Stimulated activated CD4-positive, alpha-beta T cell treated with anti-CD3 and anti-CD28 coated beads, Interleukin-2, amount 100 ng/mL, for 24 hours (primary cell): Measurements from ENCODE around the gene NOXO1.

Experiments used
- DNase-seq, 2 donors: peaks; one replicate each; pipeline ENCODE4 v3.0.0-alpha.2; 2020

The NOXO1 gene

GRCh38 chr16:1977875-1978268 lies 3.4 kb downstream of the NOXO1 start:
- DNase-seq = no peak

DNA sequence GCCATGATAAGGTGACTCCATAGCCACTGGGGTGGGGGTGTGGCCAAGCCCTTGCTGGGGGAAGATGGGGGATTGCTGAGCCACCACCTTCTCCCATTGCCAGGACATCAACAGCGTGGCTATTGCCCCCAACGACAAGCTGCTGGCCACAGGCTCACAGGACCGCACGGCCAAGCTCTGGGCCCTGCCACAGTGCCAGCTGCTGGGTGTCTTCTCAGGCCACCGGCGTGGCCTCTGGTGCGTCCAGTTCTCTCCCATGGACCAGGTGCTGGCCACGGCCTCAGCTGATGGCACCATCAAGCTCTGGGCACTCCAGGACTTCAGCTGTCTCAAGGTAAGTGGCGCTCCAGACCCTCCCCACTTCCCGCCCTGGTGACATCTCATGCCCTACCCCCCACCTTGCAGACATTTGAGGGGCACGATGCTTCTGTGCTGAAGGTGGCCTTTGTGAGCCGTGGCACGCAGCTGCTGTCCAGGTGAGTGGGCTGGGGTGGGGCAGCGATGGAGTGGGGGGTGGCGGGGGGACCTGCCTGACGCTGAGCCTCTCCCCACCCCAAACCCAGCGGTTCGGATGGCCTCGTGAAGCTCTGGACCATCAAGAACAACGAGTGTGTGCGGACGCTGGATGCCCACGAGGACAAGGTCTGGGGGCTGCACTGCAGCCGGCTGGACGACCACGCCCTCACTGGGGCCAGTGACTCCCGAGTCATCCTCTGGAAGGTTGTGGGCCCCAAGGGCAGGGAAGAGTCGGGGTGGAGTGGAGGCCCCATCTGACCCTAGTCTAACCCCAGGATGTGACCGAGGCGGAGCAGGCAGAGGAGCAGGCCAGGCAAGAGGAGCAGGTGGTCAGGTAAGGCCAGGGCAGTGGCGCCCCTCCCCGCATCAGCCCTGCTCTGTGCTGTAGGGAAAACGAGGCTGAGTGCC lies 4.1 kb downstream of the NOXO1 start:
- DNase-seq = no peak

DNA sequence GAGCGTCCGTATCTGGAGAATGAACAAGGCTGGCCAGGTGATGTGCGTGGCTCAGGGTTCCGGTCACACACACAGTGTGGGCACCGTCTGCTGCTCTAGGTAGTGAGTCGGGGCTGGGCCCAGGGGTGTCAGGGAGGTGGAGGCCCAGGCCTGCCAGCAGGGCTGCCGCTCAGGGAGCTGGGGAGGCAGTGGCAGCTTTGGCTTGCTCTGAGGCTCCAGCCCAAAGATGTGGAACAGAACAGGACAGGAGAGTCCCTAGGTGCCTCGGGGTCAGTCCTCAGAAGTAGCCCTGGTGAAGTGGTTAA lies 5.1 kb downstream of the NOXO1 start:
- DNase-seq = no peak

DNA sequence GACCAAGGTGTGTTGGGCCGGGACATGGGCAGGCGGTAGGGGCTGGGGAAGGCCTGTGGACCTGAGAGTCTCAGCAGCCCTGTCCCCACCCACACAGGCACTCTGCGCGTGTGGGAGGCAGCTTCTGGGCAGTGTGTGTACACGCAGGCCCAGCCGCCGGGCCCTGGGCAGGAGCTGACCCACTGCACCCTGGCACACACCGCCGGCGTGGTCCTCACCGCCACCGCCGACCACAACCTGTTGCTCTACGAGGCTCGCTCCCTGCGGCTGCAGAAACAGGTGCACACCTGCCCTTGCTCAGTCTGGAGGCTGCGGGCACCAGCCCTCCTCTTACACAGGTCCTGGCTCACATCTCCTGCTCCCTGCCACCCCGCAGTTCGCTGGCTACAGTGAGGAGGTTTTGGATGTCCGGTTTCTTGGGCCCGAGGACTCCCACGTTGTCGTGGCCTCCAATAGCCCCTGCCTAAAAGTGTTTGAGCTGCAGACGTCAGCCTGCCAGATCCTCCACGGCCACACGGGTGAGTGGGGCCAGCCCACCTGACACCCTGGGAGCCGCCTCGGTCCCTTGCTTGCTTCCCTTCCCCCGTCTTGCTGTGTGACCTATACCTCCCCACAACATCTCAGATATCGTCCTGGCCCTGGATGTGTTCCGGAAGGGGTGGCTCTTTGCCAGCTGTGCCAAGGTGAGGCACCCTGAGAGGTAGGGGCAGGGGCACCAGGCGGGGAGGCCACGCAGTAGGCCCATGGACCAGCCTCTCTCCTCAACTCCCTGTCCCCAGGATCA lies 5.6 kb downstream of the NOXO1 start:
- DNase-seq = no peak

GRCh38 chr16:1974157-1975070 lies 6.9 kb downstream of the NOXO1 start:
- no peak for DNase-seq

DNA sequence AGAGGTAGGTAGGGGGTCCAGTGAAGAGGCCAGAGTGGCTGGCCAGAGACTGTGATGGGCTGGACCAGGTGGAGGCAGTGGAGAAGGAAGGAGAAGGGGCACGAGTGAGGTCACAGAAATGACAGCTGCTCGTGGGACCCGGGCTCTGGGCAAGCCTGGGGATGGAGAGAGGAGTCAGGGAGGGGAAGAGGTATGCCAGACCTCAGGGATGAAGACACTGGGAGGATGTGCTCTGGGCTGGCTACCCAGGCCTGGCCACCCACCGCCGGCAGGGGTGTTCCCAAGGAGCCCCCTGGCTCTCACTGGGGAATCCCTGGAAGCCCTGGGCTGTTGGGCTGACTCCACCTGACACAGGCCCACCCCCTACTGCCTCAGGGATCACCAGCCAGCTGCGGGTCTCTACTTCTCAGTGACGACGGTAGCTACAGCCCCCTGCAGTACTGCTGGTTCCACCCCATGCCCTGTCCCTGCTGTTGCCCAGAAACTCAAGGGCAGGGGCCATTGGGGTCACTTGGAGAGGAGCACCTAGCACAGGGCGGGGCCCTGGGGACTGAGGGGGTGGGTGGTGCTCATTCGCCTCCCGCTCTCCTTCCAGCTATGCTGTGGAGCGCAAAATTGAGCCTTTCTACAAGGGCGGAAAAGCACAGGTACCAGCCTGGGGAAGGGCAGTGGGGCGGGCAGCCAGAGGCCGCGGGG lies 7.7 kb downstream of the NOXO1 start:
- DNase-seq = no peak

DNA sequence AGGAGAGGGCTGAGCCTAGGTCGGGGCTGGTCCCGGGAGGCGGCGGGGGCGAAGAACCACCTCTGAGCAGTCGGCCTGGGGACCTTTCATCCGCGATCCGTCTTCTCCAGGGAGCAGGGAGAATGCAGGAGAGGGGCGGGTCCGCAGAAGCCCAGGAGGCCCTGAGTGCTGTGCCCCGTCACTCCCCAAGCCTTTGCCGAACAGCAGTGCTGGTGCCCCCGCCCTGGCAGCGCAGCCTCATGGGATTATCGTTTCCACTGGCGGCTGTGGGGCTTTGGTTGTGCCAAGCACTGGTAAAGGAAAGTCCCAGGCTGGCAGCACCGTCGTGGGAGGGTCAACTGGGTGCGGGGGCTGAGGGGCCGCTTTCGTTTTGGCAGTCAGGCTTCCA lies 8.8 kb downstream of the NOXO1 start:
- DNase-seq = peak in 1 of 2 donors; percentile 33

GRCh38 chr16:1971796-1972489 lies 9.3 kb downstream of the NOXO1 start, which contains the start of gene TBL3:
Gene TBL3 (plus strand): TSS chr16:1972053. CDS start chr16:1972165, 112 bp downstream.
- DNase-seq = peak; percentile 96

DNA sequence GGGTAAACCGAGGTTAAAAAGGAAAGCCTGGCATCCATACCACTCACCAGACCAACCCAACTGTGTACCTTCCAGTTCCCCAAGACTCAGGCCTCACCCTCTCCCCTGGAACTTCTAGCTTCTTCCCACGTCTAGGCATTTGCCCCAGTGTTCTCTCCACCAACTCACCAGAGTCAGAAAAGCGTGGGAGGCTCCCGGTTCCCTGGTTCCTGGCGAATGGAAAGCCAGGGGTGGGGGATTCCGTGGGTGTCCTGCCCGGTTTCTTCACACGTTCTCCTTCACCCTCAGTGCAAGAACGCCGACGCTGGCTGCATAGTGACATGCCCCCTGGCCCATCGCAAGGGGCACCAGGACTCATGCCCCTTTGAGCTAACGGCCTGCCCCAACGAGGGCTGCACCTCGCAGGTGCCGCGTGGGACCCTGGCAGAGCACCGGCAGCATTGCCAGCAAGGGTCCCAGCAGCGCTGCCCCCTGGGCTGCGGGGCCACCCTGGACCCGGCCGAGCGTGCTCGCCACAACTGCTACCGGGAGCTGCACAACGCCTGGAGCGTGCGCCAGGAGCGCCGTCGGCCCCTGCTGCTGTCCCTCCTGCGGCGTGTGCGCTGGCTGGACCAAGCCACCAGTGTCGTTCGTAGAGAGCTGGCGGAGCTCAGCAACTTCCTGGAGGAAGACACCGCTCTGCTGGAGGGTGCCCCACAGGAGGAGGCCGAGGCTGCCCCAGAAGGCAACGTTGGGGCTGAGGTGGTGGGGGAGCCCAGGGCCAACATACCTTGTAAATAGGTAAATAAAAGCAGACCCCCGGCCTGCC lies 12.9 kb downstream of the NOXO1 start:
- no peak for DNase-seq

DNA sequence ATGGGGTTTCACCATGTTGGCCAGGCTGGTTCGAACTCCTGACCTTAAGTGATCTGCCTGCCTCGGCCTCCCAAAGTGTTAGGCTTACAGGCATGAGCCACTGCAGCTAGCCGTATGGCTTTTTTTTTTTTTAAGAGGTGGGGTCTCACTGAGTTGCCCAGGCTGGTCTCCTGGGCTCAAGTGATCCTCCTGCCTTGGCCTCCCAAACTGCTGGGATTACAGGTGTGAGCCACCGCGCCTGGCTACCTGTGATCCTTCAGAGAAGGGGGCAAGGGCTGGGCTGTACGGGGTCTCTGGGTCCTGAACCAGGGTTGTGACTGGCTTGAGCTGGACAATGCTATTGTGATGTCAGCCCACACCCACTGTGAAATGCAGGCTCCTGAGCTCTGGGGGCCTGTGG lies 14.8 kb downstream of the NOXO1 start, which contains the start of gene RNF151:
Gene RNF151 (plus strand): TSS at position 397 of the 400 bp plus-strand sequence. CDS start 26 bp downstream, outside the sequence.
- no peak for DNase-seq

- DNase-seq = peak in 1 of 2 donors; percentile 36
Measured at GRCh38 chr16:1965396-1966001, 15.8 kb downstream of the NOXO1 start.

GRCh38 chr16:1964506-1965395 lies 16.5 kb downstream of the NOXO1 start, which contains the start of gene RPS2:
Gene RPS2 (minus strand): TSS chr16:1964826. CDS start chr16:1964625, 201 bp downstream.
- peak; percentile 98 to 99 for DNase-seq

- DNase-seq = peak; percentile 56 to 62
Measured at GRCh38 chr16:1963806-1964505, 17.3 kb downstream of the NOXO1 start.

DNA sequence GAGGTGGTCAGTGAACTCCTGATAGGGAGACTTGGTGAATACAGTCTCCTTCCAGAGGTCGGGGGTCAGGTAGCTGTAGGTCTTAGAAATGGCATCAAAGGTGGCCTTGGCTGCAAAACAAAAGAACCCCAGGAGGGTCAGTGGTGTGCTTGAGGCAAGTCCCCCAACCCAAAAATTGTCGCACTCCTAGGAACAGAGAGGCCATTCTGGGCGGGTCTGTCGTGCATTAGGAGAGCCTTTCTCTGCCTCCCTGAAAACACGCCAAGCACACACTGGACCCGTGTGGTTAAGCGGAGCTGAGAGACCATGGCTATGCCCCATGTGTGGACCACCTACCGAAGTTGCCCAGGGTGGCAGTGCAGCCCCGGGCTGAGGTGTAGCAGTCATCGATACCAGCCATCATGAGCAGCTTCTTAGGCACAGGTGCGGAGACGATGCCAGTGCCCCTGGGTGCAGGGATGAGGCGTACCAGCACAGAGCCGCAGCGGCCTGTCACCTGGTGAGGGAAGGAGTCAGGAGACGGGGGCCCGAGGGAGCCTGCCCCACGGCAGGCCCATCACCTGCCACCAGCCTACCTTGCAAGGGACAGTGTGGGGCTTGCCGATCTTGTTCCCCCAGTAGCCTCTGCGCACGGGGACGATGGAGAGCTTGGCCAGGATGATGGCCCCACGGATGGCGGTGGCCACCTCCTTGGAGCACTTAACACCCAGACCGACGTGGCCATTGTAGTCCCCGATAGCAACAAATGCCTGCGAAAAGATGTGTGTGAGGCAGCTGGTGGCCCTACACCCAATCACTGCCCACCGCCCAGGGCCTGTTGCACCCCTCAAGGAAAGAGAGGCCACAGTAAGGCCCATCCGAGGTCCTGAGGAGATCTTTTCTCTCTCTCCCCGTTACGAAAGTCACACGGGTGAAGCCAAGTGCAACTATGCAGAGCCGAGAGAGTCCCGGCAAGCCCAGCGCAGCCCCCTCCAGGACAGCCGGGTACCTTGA lies 18.8 kb downstream of the NOXO1 start:
- DNase-seq = peak in 1 of 2 donors; percentile 36

- peak; percentile 44 to 47 for DNase-seq
Measured at GRCh38 chr16:1961651-1962067, 19.6 kb downstream of the NOXO1 start.

GRCh38 chr16:1960665-1961630 lies 20.3 kb downstream of the NOXO1 start:
- peak; percentile 67 to 70 for DNase-seq
